Lower lobe of right lung (tissue), 2 donors: ENCODE data around the gene CD3D. TPM values are rescaled to one million over a fixed set of nuclear protein-coding genes. Genes with fewer than 3 reads are reported as not detected.

Source experiments
- ATAC-seq, 2 donors: fragments of 200-7000 bp; cut with Tn5 transposase; one replicate each; pipeline ENCODE4 v1.9.1; 2020 to 2022; ENCODE audit warnings: mild to moderate bottlenecking in 2 of 2, moderate library complexity in 2 of 2
- DNase-seq: peaks from one replicate; pipeline ENCODE4 v3.0.0-alpha.2; 2020
- H3K27ac ChIP-seq: fragments of 200-600 bp; one replicate; pipeline ENCODE4 v1.8.0; 2022
- H3K27me3 ChIP-seq: fragments of 200-600 bp; one replicate; pipeline ENCODE4 v1.8.0; 2022; ENCODE audit warnings: low read depth
- H3K36me3 ChIP-seq: fragments of 200-600 bp; one replicate; pipeline ENCODE4 v1.8.0; 2022; ENCODE audit warnings: mild to moderate bottlenecking
- H3K4me1 ChIP-seq: fragments of 200-600 bp; one replicate; pipeline ENCODE4 v1.8.0; 2022
- H3K4me3 ChIP-seq: fragments of 200-600 bp; one replicate; pipeline ENCODE4 v1.8.0; 2022; ENCODE audit warnings: mild to moderate bottlenecking
- H3K9me3 ChIP-seq: fragments of 200-600 bp; one replicate; pipeline ENCODE4 v1.8.0; 2022
- CTCF ChIP-seq: fragments of 200-600 bp; IDR thresholded peaks from one replicate; pipeline ENCODE4 v1.8.0; 2022; ENCODE audit warnings: antibody characterized with exemption, mild to moderate bottlenecking
- intact Hi-C: fragments of 100-400 bp; cut with DNase I; formaldehyde crosslinking; loops from one replicate; pipeline ENCODE4 v1.11.0; 2022
- total RNA-seq: library from RNA; stranded (reverse); fragmentation: NEBNext Ultra II Directional; extraction: Animal tissue kit (Norgen Biotek cat#: 25700); gene quantifications from one replicate; pipeline ENCODE4 v1.2.1, GENCODE V29; 2021
- donor health status: DM: no; HTN: yes; CAD: no; lungs with severe emphysema.

CD3D gene
- total RNA-seq, 1 donor from 2014 or later = 7.4 TPM

- no peak for DNase-seq
- Histone ChIP-seq H3K36me3 (no peaks in the 10 kb centered on the region), H3K27me3 (no peaks in the 10 kb centered on the region), H3K9me3 (no peaks in the 10 kb centered on the region), H3K27ac (peak within 1 kb of the TSS; percentile 25), H3K4me3 (peak within 1 kb of the TSS; percentile 24), H3K4me1 (no peaks in the 10 kb centered on the region)
- TF ChIP-seq CTCF = no peak
- peak; percentile 43 to 46 for ATAC-seq
- intact Hi-C loops = no loop called here
These were observed 1.5 kb upstream of the CD3D start, which contains the start of gene CD3G for GRCh38 chr11:118343981-118344515. Gene CD3G (plus strand): TSS chr11:118344344. CDS start chr11:118344424, 80 bp downstream.

GRCh38 chr11:118343248-118343647 lies 743 bp upstream of the CD3D start:
- Histone ChIP-seq H3K27ac (no peak overlapping the region), H3K27me3 (no peaks in the 10 kb centered on the region), H3K4me3 (no peak overlapping the region), H3K36me3 (no peaks in the 10 kb centered on the region), H3K9me3 (no peaks in the 10 kb centered on the region), H3K4me1 (no peaks in the 10 kb centered on the region)
- intact Hi-C loops = no loop called here
- ATAC-seq (no peak), DNase-seq (no peak)
- no peak for TF ChIP-seq CTCF

GRCh38 chr11:118341815-118342489 lies 553 bp downstream of the CD3D start:
- Histone ChIP-seq H3K36me3 (no peaks in the 10 kb centered on the region), H3K9me3 (no peaks in the 10 kb centered on the region), H3K4me1 (no peaks in the 10 kb centered on the region), H3K4me3 (peak overlapping the region; percentile 39), H3K27me3 (no peaks in the 10 kb centered on the region), H3K27ac (no peak overlapping the region)
- ATAC-seq (no peak), DNase-seq (no peak)
- intact Hi-C loops = no loop called here
- no peak for TF ChIP-seq CTCF

GRCh38 chr11:118341261-118341660 lies 1.2 kb downstream of the CD3D start:
- H3K9me3 ChIP-seq = no peaks in the 10 kb centered on the region
- TF ChIP-seq CTCF = no peak
- H3K4me1 ChIP-seq = no peaks in the 10 kb centered on the region
- no peak overlapping the region for H3K27ac ChIP-seq
- DNase-seq = no peak
- no peak for ATAC-seq
- intact Hi-C loops = no loop called here
- H3K27me3 ChIP-seq = no peaks in the 10 kb centered on the region
- peak overlapping the region; percentile 9 for H3K4me3 ChIP-seq
- no peaks in the 10 kb centered on the region for H3K36me3 ChIP-seq

GRCh38 chr11:118340449-118340848 lies 2.1 kb downstream of the CD3D start:
- H3K9me3 ChIP-seq = no peaks in the 10 kb centered on the region
- peak overlapping the region; percentile 9 for H3K4me3 ChIP-seq
- TF ChIP-seq CTCF = no peak
- H3K27ac ChIP-seq = no peak overlapping the region
- ATAC-seq = no peak
- intact Hi-C loops = no loop called here
- H3K36me3 ChIP-seq = no peaks in the 10 kb centered on the region
- H3K4me1 ChIP-seq = no peaks in the 10 kb centered on the region
- no peak for DNase-seq
- no peaks in the 10 kb centered on the region for H3K27me3 ChIP-seq
